Transverse colon (tissue), 4 donors: Measurements from ENCODE around the gene IFNK. TPM values are rescaled to one million over a fixed set of nuclear protein-coding genes. Genes with fewer than 3 reads are reported as not detected.
A peak's percentile ranks its signal among the peaks of the same experiment; 100 is the strongest.

ENCODE experiments used
- DNase-seq: peaks from one replicate; pipeline ENCODE4 v3.0.0-alpha.2; 2019
- H3K27ac ChIP-seq, 4 donors: fragments of 200-600 bp; sonication (generic); 2 replicates each; pipeline ENCODE4 v1.5.1; 2016 to 2018; ENCODE audit warnings: inconsistent platforms in 4 of 4
- H3K27me3 ChIP-seq: fragments of 200-600 bp; sonication (generic); 2 replicates; pipeline ENCODE4 v1.5.1; 2017; ENCODE audit warnings: inconsistent platforms
- H3K36me3 ChIP-seq, 4 donors: fragments of 200-600 bp; sonication (generic); 2 replicates each; pipeline ENCODE4 v1.5.1; 2017 to 2019; ENCODE audit warnings: inconsistent platforms in 4 of 4
- H3K4me1 ChIP-seq, 4 donors: fragments of 200-600 bp; sonication (generic); 2 replicates each; pipeline ENCODE4 v1.5.1; 2017 to 2020; ENCODE audit warnings: inconsistent platforms in 4 of 4
- H3K4me3 ChIP-seq, 4 donors: fragments of 200-600 bp; sonication (generic); 1 replicate in 1 of 4; 2 replicates in 3 of 4; pipeline versions ENCODE4 v1.5.1 to v1.6.1; 2017 to 2019; ENCODE audit warnings: inconsistent platforms in 4 of 4
- H3K9me3 ChIP-seq, 2 donors: fragments of 200-600 bp; sonication (generic); 2 replicates each; pipeline ENCODE4 v1.5.1; 2017 to 2019; ENCODE audit warnings: inconsistent platforms in 2 of 2
- CTCF ChIP-seq, 5 experiments: fragments of 200-600 bp in 3 of 5; fragments of 450-650 bp in 2 of 5; sonication (generic) in 3 of 5; IDR thresholded peaks; 1 replicate in 2 of 5; 2 replicates in 3 of 5; pipeline ENCODE4 v1.5.1; 2016 to 2017; ENCODE audit warnings: antibody characterized with exemption in 5 of 5, inconsistent platforms in 3 of 5, mild to moderate bottlenecking in 2 of 5, moderate library complexity in 1 of 5
- EP300 ChIP-seq: sonication (generic); formaldehyde crosslinking; IDR thresholded peaks from one replicate; pipeline ENCODE4 v1.6.1; 2017; ENCODE audit warnings: antibody characterized with exemption, low read depth
- POLR2A ChIP-seq: fragments of 450-650 bp; IDR thresholded peaks from one replicate; pipeline ENCODE4 v1.6.1; 2016; ENCODE audit warnings: antibody characterized with exemption, mild to moderate bottlenecking, moderate library complexity
- POLR2AphosphoS5 ChIP-seq, 3 donors: sonication (generic); formaldehyde crosslinking; IDR thresholded peaks; one replicate each; pipeline ENCODE4 v1.6.1; 2016; ENCODE audit warnings: antibody characterized with exemption in 3 of 3
- WGBS, 2 donors: methylation state at CpG; one replicate each; pipeline ENCODE4 v1.1.5; 2018; ENCODE audit warnings: low coverage in 1 of 2; 5-methylcytosine and 5-hydroxymethylcytosine counted together
- in situ Hi-C, 4 donors: fragments of 200-750 bp; cut with MboI; loops; one replicate each; pipeline versions ENCODE4 v1.15.0 to v1.15.1; 2017; ENCODE audit warnings: low sequenced_read_pairs in 3 of 4, low pct_ligation_motif_present in 1 of 4, low pct_unique_long_range_greater_than_20kb in 1 of 4
- intact Hi-C: fragments of 100-400 bp; cut with DNase I; formaldehyde crosslinking; loops from one replicate; pipeline ENCODE4 v1.15.1; 2023; ENCODE audit warnings: low total_unique reads
- total RNA-seq, 4 donors: library from RNA; depleted of rRNA; stranded (reverse); fragments of >200 nt; gene quantifications; one replicate each; pipeline ENCODE4 v1.1.0, GENCODE V29; 2016

Gene IFNK
- total RNA-seq, 4 donors from 2014 or later = not detected

- WGBS, 2 donors = 85 to 92% methylated on average over 3 of the region's 3 CpGs
- intact Hi-C loops = no loop called here
- H3K4me3 ChIP-seq = no peak overlapping the region
Observed at GRCh38 chr9:27534658-27535209, 10.6 kb downstream of the IFNK start.

GRCh38 chr9:27535701-27536118, 11.6 kb downstream of the IFNK start:
- no peak for DNase-seq
- Histone ChIP-seq H3K4me3 (no peak overlapping the region), H3K27ac (no peak overlapping the region), H3K4me1 (peaks cover 14 to 67% (median 27%) of the 10 kb centered on the region in 4 donors), H3K36me3 (no peaks in the 10 kb centered on the region), H3K9me3 (no peaks in the 10 kb centered on the region), H3K27me3 (no peaks in the 10 kb centered on the region)
- intact Hi-C loops = no loop called here
- in situ Hi-C loops = loop anchor here in 2 of 4 donors (25.0 kb wide), 2 partner anchors 423 to 498 kb away; partner anchors contain the start of gene TEK (in 1 of the 2)
- WGBS, 2 donors = 57 to 60% methylated on average over 2 to 3 of the region's 3 CpGs
- TF ChIP-seq POLR2A (no peak), POLR2AphosphoS5 (IDR thresholded peaks at IDR 0.05) (no peak), EP300 (no peak), CTCF (IDR thresholded peaks at IDR 0.05) (no peak)

More at GRCh38 chr9:27534658-27535209, 10.6 kb downstream of the IFNK start:
- H3K27me3 ChIP-seq = no peaks in the 10 kb centered on the region
- no peak for DNase-seq
- H3K4me1 ChIP-seq = peaks cover 12 to 67% (median 22%) of the 10 kb centered on the region in 4 donors
- TF ChIP-seq CTCF (IDR thresholded peaks at IDR 0.05) = no peak
- peak overlapping the region; percentile 24 to 75 (median 50) for H3K27ac ChIP-seq
- in situ Hi-C loops = loop anchor here in 3 of 4 donors (5.0 to 25.0 kb wide), 3 partner anchors 202 to 497 kb away; partner anchors contain the start of gene TEK (in 1 of the 3)
- no peaks in the 10 kb centered on the region for H3K9me3 ChIP-seq
- no peaks in the 10 kb centered on the region for H3K36me3 ChIP-seq

GRCh38 chr9:27536168-27536567, 12.1 kb downstream of the IFNK start:
- Histone ChIP-seq H3K27ac (no peak overlapping the region), H3K9me3 (no peaks in the 10 kb centered on the region), H3K27me3 (no peaks in the 10 kb centered on the region), H3K36me3 (no peaks in the 10 kb centered on the region), H3K4me3 (no peak overlapping the region), H3K4me1 (peaks cover 18 to 71% (median 29%) of the 10 kb centered on the region in 4 donors)
- intact Hi-C loops = no loop called here
- in situ Hi-C loops = loop anchor here in 2 of 4 donors (25.0 kb wide), 2 partner anchors 424 to 499 kb away; partner anchors contain the start of gene TEK (in 1 of the 2)
- no peak for DNase-seq
- 67 to 72% methylated on average over 2 to 3 of the region's 3 CpGs for WGBS, 2 donors
- TF ChIP-seq EP300 (no peak), CTCF (IDR thresholded peaks at IDR 0.05) (no peak), POLR2A (no peak), POLR2AphosphoS5 (IDR thresholded peaks at IDR 0.05) (no peak)

- Histone ChIP-seq H3K36me3 (no peaks in the 10 kb centered on the region), H3K9me3 (no peaks in the 10 kb centered on the region), H3K27ac (peak overlapping the region in 1 of 4 donors; percentile 32), H3K4me3 (no peak overlapping the region), H3K4me1 (peaks cover 18 to 64% (median 29%) of the 10 kb centered on the region in 4 donors), H3K27me3 (no peaks in the 10 kb centered on the region)
- 64 to 75% methylated on average over 3 to 7 of the region's 7 CpGs for WGBS, 2 donors
- TF ChIP-seq EP300 = no peak
- no peak for TF ChIP-seq POLR2A
- no peak for TF ChIP-seq CTCF (IDR thresholded peaks at IDR 0.05)
- TF ChIP-seq POLR2AphosphoS5 (IDR thresholded peaks at IDR 0.05) = no peak
- no peak for DNase-seq
- in situ Hi-C loops (loop anchor here in 2 of 4 donors (25.0 kb wide), 2 partner anchors 425 to 500 kb away; partner anchors contain the start of gene TEK (in 1 of the 2)), intact Hi-C loops (no loop called here)
Observed at GRCh38 chr9:27537027-27537435, 12.9 kb downstream of the IFNK start.
